ENCODE results near the gene ARID1B.
A peak's percentile ranks its signal among the peaks of the same experiment; 100 is the strongest.

The ARID1B gene

GRCh38 chr6:156910011-156910334 lies 132.8 kb downstream of the ARID1B start:
- DNase-seq (ENCODE audit: low read depth, low spot score), result no peak
- TF ChIP-seq CTCF (IDR thresholded peaks at IDR 0.05; ENCODE audit: low read depth, low read length), result no peak
- in situ Hi-C loops (cut with HindIII; ENCODE audit: low sequenced_read_pairs), result no loop called here
- H3K4me3 ChIP-seq (ENCODE audit: low read depth, low read length), result no peak overlapping the region

DNA sequence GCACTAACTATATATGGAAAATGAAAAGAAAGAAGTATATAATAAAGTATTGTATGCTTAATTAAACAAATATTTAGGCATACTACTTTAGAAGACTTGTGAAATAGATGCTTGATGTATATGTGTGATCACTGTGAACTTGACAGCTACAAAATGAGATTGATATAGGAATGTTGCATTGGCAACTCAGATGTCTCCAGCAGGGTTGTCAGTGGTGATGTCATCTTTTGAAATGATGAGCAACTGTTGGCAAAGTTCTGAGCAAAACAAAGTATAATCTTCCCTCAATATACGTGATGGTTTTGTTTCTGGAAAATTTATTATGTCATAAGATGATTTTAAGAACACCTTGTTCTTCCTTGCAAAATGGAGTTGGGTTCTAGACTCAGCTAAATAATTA lies 133.8 kb downstream of the ARID1B start:
- no peak for DNase-seq (ENCODE audit: low read depth, low spot score)

GRCh38 chr6:156911581-156911980 lies 134.4 kb downstream of the ARID1B start:
- H3K4me3 ChIP-seq (ENCODE audit: low read depth, low read length), result no peak overlapping the region
- no peak for DNase-seq (ENCODE audit: low read depth, low spot score)
- in situ Hi-C loops (cut with HindIII; ENCODE audit: low sequenced_read_pairs), result no loop called here
- no peak for TF ChIP-seq CTCF (IDR thresholded peaks at IDR 0.05; ENCODE audit: low read depth, low read length)

More for the DNA sequence above, 133.8 kb downstream of the ARID1B start:
- no peak for TF ChIP-seq CTCF (IDR thresholded peaks at IDR 0.05; ENCODE audit: low read depth, low read length)
- no peak overlapping the region for H3K4me3 ChIP-seq (ENCODE audit: low read depth, low read length)
- in situ Hi-C loops (cut with HindIII; ENCODE audit: low sequenced_read_pairs), result no loop called here

DNA sequence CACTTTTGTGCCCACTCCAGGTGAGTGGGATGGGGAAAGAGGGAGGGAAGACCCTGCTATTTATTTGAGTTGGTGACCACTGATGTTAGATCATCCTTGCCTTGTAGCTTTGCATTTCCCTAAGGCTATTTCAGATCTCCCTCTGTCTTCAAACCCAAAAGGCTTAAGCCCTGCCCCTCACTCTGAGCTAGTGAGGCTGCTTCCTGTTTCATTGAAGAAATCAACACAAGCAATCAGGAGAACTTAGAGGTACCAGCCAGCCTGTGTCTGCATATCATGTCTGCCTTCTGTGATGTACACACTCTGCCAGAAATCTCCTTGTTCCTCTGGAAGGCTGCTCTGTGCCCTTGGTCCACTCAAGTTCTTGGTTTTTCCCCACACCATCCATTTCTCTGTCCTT lies 135.3 kb downstream of the ARID1B start:
- no peak for TF ChIP-seq CTCF (IDR thresholded peaks at IDR 0.05; ENCODE audit: low read depth, low read length)
- DNase-seq (ENCODE audit: low read depth, low spot score), result no peak
- in situ Hi-C loops (cut with HindIII; ENCODE audit: low sequenced_read_pairs), result no loop called here
- no peak overlapping the region for H3K4me3 ChIP-seq (ENCODE audit: low read depth, low read length)

GRCh38 chr6:156914181-156914580 lies 137.0 kb downstream of the ARID1B start:
- no peak for DNase-seq (ENCODE audit: low read depth, low spot score)
- in situ Hi-C loops (cut with HindIII; ENCODE audit: low sequenced_read_pairs), result no loop called here
- no peak overlapping the region for H3K4me3 ChIP-seq (ENCODE audit: low read depth, low read length)
- no peak for TF ChIP-seq CTCF (IDR thresholded peaks at IDR 0.05; ENCODE audit: low read depth, low read length)

DNA sequence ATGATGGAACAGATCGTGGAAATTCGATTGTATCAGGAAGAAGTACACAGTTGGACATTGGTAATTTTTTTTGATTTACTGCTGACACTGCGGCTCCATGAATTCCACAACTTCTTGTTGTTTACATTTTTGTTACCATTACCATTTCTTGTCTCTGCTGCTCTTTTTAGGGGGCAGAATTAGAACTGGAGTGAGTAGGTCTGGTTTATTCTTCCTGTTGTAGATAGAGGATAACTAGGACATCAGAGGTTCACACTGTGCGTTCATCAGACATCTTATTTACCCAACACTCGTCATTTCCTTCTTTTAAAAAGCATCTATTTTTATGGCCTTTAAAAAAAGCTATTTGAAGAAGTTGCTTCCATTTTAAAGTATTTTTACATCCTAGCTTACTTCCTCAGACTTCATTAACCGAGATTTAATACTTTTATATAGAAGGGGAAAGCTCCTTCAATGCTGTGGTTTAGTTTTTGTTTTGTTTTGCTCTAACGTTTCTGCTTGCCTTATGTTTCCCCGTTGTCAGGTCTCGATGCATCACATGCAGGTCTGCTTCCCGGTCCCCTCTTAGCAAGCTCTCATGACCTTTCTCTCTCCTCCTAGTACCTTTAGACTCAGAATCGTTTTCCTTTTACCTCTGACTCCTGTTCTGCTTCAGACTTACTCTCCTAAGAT lies 139.1 kb downstream of the ARID1B start:
- H3K4me3 ChIP-seq (ENCODE audit: low read depth, low read length), result no peak overlapping the region
- in situ Hi-C loops (cut with HindIII; ENCODE audit: low sequenced_read_pairs), result no loop called here
- no peak for TF ChIP-seq CTCF (IDR thresholded peaks at IDR 0.05; ENCODE audit: low read depth, low read length)
- peak; percentile 4 for DNase-seq (ENCODE audit: low read depth, low spot score)

DNA sequence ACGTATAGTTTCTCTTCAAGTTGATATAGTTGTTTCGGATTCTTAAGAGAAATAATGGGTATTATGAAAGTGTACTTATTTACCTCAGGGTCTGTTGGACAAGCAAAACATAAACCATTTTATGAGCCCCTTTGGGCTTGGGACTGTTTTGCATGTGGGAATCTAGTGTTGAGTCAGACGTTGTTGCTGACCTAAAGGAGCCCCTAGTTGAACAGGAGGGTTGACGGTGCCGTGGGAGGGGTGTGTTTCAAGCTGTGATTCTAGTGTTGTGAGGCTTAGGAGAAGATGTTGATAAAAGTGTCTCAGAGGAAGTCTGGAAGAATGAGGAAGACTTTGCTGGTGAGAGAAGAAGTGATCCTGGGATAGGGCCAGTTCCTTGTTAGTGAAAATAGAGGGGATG lies 140.0 kb downstream of the ARID1B start:
- H3K4me3 ChIP-seq (ENCODE audit: low read depth, low read length), result no peak overlapping the region
- in situ Hi-C loops (cut with HindIII; ENCODE audit: low sequenced_read_pairs), result no loop called here
- peak; percentile 22 for DNase-seq (ENCODE audit: low read depth, low spot score)
- no peak for TF ChIP-seq CTCF (IDR thresholded peaks at IDR 0.05; ENCODE audit: low read depth, low read length)
